ENCODE measurements around the gene CA12.
"Not testable (repeated sequence)": the region's sequence is repeated elsewhere in the genome, so short reads cannot be mapped to it uniquely, and the experiment has no call there.

Gene CA12

GRCh38 chr15:63381301-63382204 is at the start of gene CA12:
Gene CA12 (minus strand): TSS chr15:63381846. CDS start chr15:63381720, 126 bp downstream.
- in situ Hi-C loops (cut with MboI; ENCODE audit: low sequenced_read_pairs), result no loop called here

GRCh38 chr15:63430766-63431451 is 49.3 kb upstream of the CA12 start:
- in situ Hi-C loops (cut with MboI; ENCODE audit: low sequenced_read_pairs), result no loop called here

DNA sequence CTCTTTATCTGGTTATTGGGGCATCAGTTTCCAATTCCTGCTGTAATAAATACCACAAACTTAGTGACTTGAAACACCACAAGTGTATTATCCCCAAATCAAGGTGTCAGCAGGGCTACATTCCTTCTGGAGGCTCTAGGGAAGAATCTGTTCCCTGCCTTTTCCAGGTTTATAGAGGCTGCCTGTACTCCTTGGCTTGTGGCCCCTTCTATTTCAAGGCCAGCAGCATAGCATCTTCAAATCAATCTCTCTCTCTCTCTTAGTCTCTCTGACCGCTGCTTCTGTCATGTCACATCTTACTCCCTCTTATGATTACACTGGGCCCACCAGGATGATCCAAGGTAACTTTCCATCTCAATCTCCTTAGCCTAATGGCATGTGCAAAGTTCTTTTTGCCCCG is 44.9 kb upstream of the CA12 start:
- in situ Hi-C loops (cut with MboI; ENCODE audit: low sequenced_read_pairs), result no loop called here

DNA sequence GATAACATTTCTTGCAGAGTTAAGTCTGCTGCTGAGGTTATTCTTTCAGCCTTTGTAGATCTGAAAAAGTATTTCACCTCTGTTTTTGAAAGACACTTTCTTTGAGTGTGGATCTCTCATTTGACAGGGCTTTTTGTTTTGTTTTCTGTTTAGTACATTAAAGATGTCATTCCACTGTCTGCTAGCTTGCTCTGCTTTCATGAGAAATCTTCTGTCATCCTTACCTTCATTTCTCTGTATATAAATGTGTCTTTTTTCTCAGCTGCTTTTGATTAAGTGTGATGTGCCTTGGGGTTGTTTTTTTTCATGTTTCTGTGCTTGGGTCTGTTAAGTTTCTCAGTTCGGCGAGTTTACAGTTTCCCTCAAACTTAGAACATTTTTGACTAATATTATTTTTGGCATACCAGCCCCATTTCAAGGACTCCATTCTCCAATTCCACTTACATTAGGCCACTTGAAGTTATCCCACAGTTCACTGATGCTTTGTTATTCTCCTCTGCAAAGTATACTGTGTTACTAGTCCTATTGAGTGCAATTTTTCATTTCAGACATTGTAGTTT is 43.9 kb upstream of the CA12 start:
- in situ Hi-C loops (cut with MboI; ENCODE audit: low sequenced_read_pairs), result no loop called here

DNA sequence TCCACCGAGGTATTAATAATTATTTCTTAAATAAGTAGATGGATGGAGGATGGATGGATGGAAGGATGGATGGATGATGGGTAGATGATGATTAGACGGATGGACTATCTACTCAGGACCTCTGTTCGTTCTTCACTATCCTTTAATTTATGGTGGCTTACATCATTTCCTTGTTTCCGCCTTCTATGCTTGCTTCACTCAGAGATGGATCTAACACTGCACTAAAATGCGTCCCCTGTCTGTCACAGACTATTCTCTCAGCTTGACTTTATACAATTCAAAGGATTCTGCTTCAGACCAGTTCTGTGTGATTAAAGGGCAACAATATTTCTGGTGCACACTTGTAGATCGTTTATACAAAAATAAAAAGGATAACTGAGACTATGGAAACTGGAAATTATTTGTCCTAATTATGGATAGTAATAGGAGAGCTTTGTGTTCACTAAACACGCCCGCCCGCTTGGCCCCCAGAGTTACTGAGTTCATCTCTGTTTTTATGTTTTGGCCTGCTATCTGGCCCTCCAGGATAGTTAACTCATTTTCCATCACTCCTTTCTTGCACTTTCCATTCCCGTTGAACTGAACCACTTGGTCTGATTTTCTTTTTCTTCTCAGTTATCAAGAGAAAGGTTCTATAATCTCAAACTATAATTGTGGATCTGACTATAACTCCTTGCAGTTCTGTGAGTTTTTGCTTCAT is 41.4 kb upstream of the CA12 start:
- in situ Hi-C loops (cut with MboI; ENCODE audit: low sequenced_read_pairs), result no loop called here

- in situ Hi-C loops (cut with MboI; ENCODE audit: low sequenced_read_pairs), result no loop called here
These were observed 39.8 kb upstream of the CA12 start for GRCh38 chr15:63421433-63421832.

GRCh38 chr15:63420333-63420747 is 38.7 kb upstream of the CA12 start:
- in situ Hi-C loops (cut with MboI; ENCODE audit: low sequenced_read_pairs), result no loop called here

DNA sequence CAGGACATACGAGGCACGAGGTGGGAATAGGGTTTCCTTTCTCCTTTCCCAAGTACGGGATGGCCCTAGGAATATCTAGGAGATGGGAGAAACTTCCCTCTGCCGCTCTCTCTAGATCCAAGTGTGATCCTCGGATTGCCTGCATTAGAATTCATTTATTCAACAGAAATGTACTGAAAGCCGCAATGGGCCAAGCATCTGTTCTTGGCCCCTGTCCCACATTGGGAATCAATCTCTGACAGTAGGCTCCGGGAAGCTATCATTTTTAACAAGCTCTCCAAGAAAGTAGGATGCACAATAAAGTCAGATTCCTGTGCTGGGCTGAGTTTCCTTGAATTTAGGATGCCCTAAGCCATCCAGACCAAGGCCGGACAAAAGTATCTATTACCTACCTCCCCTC is 37.2 kb upstream of the CA12 start:
- in situ Hi-C loops (cut with MboI; ENCODE audit: low sequenced_read_pairs), result no loop called here

DNA sequence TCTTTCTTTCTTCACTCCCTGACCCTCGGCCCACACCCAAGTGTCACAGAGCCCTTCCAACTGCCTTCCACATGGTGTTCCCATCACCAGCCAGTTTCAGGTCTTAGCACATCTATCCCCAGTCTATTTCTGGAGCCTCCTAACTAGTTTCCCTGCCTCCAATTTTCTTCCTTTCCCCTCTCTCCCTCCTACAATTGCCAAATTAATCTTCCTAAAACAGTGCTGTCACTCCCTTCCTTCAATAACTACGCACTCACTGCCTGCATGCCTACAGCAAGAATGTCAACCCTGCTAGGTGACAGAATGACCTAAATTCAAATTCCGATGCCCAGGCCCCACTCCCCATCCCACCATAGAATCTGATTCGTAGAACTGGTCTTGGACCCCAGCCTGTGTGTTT is 36.1 kb upstream of the CA12 start:
- in situ Hi-C loops (cut with MboI; ENCODE audit: low sequenced_read_pairs), result no loop called here

- in situ Hi-C loops (cut with MboI; ENCODE audit: low sequenced_read_pairs), result not testable (repeated sequence)
These were observed 35.6 kb upstream of the CA12 start for GRCh38 chr15:63417274-63417673.

- in situ Hi-C loops (cut with MboI; ENCODE audit: low sequenced_read_pairs), result no loop called here
These were observed 33.0 kb upstream of the CA12 start for GRCh38 chr15:63414474-63415120.

- in situ Hi-C loops (cut with MboI; ENCODE audit: low sequenced_read_pairs), result no loop called here
These were observed 30.9 kb upstream of the CA12 start for GRCh38 chr15:63412551-63412950.

- in situ Hi-C loops (cut with MboI; ENCODE audit: low sequenced_read_pairs), result no loop called here
These were observed 30.2 kb upstream of the CA12 start for GRCh38 chr15:63411866-63412265.

DNA sequence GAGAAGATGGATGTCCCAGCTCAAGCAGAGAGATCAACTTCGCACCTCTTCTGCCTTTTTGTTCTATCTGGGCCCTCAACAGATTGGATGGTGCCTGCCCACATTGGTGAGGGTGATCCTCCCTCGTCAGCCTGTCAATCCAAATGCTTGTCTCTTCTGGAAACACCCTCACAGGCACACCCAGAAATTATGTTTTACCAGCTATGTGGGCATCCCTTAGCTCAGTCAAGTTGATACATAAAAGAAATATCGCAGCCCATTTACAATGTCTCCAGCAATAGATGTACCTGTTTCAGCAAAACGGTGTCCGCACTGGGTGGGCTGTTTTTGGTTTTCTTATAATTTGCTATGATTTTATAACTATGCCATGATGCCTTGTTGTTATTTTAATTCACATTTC is 27.5 kb upstream of the CA12 start:
- in situ Hi-C loops (cut with MboI; ENCODE audit: low sequenced_read_pairs), result no loop called here

DNA sequence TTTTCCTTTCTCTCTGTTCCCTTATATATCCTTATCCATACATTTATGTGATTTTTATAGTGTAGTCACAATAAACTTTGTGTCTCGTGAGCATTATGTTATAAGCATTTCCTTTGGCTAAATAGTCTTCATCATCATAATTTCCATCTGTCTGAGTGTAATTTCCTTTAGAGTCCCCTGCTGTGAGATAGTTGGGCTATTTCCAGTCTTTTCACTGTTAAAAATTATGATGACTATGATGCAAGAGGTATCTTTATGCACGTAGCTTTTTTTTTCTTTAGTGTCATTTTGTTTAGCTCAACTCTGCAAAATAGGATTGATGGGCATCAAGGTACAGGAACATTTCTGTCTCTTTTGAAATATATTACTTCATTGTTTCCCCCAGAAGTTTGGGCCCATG is 26.9 kb upstream of the CA12 start:
- in situ Hi-C loops (cut with MboI; ENCODE audit: low sequenced_read_pairs), result no loop called here

- in situ Hi-C loops (cut with MboI; ENCODE audit: low sequenced_read_pairs), result no loop called here
These were observed 26.0 kb upstream of the CA12 start for GRCh38 chr15:63407612-63408011.

DNA sequence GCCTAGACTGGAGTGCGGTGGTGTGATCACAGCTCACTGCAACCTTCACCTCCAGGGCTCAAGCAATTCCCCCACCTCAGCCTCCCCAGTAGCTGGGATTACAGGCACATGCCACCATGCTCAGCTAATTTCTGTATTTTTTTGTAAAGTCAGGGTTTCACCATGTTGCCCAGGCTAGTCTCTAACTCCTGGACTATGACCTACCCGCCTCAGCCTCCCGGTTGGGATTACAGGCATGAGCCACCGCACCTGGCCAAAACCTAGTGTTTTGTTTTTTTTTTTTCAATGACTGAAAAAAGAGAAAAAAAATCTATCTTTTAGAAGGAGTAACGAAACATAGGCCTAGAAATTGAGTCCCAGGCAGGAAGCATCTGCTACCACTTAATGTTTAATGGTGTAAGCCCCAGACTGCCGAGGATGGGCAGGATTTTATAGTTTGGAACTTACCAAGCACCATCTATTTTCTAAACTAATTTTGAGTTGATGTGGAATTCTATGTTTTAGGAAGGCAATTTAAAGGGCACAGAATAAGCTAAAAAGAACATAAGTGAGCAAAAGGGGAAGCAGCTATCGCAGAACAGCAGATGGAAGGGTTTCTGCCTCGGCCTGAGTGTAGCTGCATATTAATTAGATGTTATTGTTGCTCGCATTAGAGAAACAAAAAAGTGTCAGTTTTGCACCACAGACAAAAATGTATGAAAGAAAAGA is 24.2 kb upstream of the CA12 start:
- in situ Hi-C loops (cut with MboI; ENCODE audit: low sequenced_read_pairs), result no loop called here

DNA sequence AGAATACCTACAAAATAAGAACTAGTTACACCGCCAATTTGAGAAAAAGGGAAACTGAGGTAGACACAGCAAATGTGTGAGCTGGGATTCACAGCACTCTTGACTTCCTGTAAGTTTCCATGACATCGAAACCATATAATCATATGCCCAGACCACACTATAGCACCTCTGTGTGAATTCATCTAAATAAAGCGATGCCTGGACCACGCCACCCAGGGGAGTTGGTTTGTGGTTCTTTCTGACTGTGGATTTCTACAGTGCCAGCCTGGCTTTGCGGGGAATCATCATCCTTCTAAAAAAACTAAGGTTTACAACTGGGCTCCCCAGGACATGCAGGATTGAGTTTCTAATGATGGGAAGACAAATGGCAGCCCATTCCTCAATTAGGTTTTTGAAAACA is 23.5 kb upstream of the CA12 start:
- in situ Hi-C loops (cut with MboI; ENCODE audit: low sequenced_read_pairs), result no loop called here

GRCh38 chr15:63403254-63403945 is 21.8 kb upstream of the CA12 start:
- in situ Hi-C loops (cut with MboI; ENCODE audit: low sequenced_read_pairs), result no loop called here

Measured in HL-60/S4 treated with retinoic acid at 250 ng/mL for 4 days and 3 days (cell line).